ENCODE measurements around the gene GPR153.

GPR153 gene

DNA sequence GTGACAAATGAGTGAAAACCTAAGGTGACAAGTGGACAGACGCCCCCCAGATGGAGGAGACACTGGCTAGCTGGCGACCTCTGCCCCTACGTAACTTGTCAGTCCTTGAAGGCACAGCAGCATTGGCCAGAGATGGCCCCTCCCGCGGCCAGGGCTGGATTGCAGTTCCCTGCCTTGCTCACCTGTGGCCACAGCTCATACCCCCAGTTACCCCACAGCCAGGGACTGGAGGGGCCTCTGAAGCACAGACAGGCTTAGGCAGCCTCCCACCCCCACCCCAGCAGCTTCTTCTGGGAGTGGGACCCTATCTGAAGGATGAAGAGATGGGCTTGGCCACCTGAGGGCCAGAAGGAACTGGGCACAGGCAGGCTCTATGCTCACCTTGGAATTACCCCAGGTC is 13.2 kb downstream of the GPR153 start:
- DNase-seq = no peak

DNA sequence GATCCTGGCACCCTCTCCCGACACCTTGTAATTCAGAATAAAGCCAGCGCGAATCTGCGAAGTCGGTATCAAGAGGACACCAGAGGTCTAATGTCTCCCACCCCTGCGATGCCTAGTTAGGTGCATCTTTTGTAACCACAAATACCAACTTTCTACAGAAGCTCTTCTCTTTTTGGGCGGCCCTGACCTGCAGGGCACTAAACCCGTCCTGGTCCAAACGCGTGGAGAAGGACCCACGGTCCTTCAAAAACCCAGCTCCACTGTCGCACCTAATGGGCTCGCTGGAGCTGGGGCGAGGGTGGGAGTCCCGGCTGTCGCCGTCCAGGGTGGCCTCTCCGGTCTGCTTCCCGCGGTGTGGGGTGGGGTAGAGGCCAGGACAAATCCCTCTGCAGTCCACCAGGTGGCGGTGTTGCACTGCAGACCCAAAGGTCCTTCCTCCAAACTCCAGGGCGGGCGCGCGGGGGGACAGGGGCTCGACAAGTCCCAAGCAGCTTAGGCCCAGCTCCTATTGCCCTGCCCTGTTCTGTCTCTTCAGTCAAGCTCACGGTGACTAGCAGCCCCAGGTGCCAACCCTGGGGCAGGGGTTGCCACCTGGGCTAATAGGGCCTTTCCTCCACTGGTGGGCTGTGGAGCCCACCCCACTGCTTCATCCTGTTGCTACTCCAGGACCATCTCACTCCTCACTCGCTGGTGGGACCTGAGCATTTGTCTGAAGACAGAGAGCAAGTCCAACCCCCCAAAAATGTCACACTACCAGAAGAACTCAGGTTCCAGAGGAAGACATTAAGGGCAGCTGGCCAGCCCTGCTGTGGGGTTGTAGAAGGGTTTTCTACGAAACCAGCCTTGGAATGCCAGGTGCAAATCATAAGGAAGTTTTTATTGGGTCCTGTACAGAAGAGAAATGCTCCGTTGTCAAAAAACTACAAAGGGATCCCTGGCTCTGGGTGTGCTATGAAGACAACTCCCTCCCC is 14.1 kb downstream of the GPR153 start:
- DNase-seq = peak; percentile 91

DNA sequence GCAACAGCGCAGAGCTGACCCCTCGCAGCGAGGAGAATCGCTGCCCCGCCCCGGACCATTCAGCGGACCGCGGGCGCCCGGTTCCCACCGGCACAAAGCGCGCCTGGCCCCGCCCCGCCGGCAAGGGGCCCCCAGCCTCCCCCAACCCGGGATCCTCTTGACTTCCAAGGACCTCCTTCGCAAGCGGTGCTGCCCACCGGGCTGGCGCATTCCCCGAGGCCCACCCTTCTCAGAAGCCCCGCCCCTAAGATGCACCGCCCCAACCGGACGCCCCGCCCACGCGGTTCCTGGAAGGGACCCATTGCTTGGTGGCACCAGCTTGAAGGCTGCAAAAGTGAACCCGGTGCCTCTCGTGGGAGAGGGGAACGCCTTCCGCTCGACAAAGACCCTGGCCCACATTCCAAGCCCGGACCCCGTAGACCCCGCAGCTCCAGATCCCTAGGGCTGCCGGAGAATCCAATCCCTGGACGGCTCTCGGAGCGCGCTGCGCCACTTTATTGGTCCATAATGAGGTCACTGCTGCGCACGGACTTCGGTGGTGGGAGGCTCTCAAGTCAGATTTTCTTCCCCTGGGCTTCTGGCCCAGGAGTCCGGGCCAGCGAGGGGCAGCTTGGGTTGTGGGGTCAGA is 14.9 kb downstream of the GPR153 start:
- peak; percentile 84 for DNase-seq

DNA sequence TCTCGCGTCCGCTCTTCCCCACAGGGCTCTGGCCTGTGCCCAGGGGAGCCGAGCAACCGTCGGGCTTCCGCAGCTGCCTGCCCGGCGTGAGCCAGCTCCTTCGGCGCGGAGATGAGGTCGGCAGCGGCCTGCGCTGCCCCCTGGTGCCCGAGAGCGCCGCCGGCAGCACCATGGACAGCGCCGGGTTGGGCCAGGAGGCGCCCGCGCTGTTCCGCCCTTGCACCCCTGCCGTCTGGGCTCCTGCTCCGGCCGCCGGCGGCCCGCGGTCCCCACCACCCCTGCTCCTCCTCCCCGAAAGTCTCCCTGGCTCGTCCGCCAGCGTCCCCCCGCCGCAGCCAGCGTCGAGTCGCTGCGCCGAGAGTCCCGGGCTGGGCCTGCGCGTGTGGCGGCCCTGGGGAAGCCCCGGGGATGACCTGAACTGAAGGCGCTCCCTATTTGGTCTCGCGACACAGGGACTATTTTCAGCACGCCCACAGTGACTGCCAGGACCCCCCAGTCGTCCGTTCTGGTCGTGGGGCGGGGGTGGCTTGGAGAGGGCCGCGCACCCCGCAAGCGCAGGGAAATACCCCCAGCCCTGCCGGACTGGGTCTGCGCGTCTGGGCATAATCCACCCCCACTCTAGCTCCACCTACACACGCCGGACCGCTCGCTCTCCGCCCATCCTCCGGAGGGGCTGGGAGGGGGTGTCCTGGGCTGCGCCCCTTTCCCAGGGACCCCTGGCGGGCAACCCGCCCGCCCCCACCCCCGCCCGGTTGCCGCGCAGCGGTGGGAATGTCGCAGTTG is 15.6 kb downstream of the GPR153 start:
- peak; percentile 88 for DNase-seq

GRCh38 chr1:6244401-6245049 is 16.4 kb downstream of the GPR153 start:
- DNase-seq = no peak

DNA sequence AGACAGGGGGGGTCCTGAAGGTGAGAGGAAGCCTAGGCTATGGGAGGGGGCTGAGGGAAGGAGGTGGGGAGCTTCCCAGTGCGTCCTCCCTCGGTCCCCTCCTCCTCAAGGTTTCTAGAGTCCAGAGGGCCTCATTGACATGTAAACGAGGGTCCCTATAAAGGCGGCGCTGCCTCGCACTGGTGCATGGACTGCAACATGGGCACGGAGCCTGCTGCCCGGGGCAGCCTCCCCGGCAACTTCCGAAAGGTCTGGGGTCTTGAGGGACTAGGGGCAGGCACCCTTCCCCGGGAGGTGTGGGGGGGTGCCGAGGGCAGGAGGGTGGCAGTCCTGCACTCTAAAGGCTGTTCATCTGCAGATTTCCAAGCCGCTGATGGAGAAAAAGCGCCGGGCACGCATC is 16.9 kb downstream of the GPR153 start, which contains the start of gene HES3:
Gene HES3 (plus strand): TSS at position 187 of the 400 bp plus-strand sequence. CDS start 187 bp downstream, at position 374.
- DNase-seq = no peak

DNA sequence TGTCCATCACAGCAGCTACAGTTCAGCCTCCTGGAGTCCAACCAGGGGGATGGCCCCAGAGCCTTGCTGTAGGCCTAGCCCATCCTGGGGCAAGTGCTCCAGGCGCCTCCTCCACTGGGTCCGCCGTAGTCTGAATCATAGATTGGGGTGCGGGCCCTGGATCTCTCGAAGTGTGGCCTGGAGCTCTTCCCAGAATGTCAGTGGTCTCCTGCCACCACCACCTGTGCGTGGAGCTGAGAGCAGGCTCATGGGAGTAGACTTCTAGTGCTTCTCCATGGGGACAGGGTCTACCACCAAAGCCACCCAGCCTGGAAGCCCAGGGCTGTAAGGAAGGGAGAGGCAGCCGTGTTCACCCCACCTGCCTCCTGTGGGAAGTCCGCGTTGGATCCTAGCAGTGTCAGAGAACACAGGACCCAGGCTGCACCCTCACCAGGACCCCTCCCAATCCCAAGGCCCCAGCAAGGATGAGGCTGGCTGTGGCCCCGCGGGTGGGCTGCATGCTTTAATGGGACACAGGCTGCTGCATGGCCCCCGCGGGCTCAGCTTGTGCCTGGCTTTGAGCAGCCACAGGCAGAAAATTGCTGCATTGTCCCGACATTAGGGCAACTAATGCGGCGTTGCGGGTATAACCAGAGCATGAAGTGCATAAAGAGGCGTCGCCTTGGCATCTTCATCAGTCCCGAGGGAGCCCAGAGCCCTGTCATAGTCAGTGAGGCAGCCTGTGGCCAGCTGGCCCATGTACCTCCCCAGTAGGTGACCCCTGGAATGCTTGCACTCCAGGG is 17.7 kb downstream of the GPR153 start:
- DNase-seq = no peak

DNA sequence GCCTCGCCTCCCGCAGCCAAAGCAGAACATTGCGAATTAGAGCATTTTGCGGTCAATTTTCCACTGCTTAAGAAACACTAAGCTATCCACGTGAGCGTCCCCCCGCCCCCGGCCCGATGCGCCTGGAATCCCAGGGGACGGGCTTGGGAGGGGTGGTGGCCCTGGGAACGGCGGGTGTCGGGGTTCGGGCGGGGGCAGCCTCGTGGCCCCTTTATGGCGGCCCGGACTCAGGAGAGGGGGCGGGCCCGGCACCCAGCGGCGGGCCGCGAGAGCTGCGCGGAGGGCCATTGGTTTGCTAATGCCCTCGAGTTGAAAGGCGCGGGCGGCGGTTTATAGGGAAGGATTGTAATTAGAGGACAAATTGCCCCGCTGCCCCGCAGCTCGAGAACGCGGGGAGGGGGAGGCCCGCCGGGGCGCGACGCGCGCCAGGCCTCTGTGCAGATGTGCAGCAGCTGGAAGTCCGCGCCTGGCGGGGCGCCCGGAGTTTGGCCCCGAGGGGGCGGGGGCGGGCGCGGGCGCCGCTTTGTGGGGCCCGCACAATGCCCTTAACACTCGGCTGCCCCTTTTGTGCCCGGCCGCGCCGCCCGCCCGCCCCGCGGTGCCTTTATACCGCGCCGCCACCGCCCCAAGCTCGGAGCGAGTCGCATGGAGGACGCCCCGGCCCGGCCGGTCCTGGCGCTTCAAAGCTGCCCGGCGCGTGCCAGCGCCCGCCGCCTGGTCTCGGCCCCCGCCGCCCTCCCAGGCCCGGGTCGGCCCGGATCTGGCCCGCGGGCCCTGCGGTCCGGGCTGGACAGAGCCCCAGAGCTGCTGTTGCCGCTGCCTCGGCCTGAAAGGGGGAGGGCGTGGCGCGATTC is 18.8 kb downstream of the GPR153 start:
- DNase-seq = no peak

DNA sequence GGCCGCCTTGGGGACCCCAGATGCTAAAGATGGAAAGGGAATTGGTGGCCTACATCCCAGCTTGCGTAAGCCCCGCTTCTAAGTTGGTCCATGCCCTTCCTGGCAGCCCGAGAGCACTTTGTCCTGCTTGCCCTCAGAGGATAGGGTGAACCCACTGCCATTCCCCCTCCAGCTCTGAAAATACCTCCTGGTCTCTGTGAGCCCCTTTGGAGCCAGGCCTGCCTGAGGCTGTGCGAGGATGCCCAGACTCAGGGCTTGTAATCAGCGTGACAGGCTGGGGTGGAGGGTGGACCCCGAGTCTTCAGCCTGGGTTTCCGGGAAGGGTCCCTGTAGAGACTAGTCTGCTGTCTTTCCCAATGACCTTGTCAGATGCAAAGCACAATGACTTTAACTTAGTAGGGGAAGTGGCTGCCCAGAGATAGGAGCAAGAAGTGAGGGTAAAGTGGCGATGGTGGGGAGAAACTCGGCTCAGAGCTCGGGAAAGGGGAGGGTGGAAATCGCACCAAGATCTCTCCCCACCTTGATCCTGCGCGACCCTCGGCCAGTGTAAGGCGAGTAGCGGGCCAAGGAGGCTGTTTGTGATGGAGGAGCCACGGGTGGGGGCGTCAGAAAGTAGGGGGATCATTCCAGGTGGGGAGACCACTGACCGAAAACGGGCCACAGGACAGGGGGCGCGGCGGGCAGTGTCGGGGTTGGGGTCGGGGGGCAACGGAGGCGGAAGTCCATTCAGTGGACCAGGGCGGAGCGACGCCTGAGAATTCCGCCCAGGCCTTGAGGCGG is 19.6 kb downstream of the GPR153 start:
- no peak for DNase-seq

GRCh38 chr1:6239950-6240768 is 20.7 kb downstream of the GPR153 start:
- DNase-seq = no peak

- no peak for DNase-seq
These were observed 21.6 kb downstream of the GPR153 start for GRCh38 chr1:6239213-6239752.

GRCh38 chr1:6237093-6237492 is 23.8 kb downstream of the GPR153 start:
- DNase-seq = no peak

DNA sequence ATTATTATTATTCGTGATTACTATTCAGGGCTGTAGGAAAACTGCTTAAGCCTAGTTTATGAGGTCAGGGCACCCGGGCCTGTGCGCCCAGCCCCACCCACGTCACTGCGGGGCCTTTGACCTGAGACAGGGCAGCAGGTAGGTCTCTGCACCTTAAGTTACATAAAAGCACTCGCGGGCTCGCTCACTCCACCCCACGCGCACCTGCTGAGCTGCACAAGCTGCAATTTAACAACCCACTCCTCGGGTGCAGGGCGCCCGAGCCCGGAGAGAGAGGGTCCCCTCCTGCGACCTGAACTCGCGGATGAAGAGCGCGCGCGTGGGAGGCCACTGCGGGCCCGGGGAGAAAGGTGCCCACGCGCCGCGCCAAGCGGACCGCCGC is 25.6 kb downstream of the GPR153 start:
- DNase-seq = peak; percentile 56

- DNase-seq = no peak
These were observed 26.2 kb downstream of the GPR153 start for GRCh38 chr1:6234502-6235295.

DNA sequence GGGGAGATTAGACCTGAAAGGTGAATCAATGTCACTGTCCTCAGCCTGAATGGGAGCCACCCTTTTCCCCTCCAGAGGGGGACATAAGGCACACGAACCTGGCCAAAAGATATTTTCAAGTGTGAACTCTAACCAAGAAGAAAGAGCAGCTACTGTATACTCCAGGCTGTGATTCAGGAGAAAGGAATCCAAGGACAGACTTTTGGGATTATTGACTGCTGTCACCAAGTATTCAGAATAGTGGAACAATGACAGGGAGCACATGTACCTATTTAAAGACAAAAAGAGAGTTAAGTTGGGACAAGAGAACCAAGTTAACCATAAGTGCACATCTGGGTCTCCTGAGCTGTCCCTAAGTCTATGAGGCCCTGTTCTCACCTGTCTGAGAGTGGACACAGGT is 27.5 kb downstream of the GPR153 start:
- no peak for DNase-seq

DNA sequence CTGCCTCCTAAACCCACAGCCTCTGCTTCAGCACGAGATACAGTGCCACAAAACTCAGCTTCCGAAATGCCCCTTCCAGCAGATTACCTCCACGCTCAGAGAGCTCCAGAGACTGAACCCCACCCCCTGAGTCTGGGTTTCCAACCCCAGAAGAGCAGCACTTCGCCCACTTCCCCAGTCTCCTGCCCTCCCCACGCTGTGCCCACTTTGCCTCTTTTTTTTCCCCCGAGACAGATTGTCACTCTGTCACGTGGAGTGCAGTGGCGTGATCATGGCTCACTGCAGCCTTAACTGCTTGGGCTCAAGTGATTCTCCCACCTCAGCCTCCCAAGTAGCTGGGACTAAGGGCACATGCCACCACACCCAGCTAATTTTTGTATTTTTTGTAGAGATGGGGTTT is 35.2 kb downstream of the GPR153 start:
- no peak for DNase-seq

GRCh38 chr1:6224718-6225117 is 36.2 kb downstream of the GPR153 start:
- DNase-seq = no peak

DNA sequence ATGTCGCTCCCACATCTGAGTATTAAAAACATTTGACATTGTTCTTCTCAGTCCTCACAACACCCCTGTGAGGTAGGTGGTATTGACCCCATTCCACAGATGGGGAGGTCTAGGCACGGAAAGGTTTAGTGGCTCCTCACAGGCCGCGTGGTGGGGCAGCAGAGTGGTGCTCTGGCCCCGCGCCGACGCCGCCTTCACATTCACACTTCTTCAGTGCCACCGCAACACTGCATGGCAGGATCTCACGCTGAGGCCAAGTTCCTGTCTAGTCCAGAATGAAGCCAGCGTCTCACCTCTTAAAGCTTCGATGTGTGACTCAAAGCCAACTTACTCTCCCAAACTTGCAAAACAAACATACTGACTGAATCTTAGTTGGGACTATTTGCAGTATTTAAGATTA is 37.3 kb downstream of the GPR153 start:
- no peak for DNase-seq
